Measurements from ENCODE around the gene ZNF844.
"Not testable (repeated sequence)": the region's sequence is repeated elsewhere in the genome, so short reads cannot be mapped to it uniquely, and the experiment has no call there.

The ZNF844 gene

GRCh38 chr19:12092065-12092867, 27.7 kb downstream of the ZNF844 start:
- DNase-seq (ENCODE audit: low spot score): peak; percentile 31

GRCh38 chr19:12092956-12093355, 28.4 kb downstream of the ZNF844 start:
- no peak for DNase-seq (ENCODE audit: low spot score)

- DNase-seq (ENCODE audit: low spot score): no peak
Observed at GRCh38 chr19:12093777-12094176, 29.2 kb downstream of the ZNF844 start.

DNA sequence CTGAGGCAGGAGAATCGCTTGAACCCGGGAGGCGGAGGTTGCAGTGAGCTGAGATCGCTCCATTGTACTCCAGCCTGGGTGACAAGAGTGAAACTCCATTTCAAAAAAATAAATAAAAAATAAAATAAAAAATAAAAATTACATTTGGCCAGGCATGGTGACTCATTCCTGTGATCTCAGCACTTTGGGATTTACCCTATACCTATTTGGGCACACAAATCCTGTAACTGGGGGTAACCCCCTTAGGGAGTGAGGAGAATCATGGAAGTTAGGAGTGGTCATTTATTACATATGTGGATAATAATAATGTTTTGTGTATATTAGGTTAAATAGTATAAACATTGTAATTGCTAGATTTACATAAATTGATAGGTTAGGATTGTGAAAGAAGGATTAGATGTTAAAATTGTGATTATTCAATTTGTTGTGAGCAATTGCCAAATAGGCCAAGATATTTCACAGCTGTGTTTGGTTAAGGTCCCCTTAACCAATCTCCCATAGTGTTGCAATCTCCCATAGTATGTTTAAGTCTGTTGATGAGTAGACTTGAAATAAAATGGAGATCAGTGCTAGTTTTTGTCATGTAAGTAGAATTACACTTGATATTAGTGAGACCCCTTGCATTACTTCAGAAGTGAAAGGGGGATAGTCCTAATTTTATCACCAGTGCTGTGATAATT, 30.7 kb downstream of the ZNF844 start:
- DNase-seq (ENCODE audit: low spot score): no peak

DNA sequence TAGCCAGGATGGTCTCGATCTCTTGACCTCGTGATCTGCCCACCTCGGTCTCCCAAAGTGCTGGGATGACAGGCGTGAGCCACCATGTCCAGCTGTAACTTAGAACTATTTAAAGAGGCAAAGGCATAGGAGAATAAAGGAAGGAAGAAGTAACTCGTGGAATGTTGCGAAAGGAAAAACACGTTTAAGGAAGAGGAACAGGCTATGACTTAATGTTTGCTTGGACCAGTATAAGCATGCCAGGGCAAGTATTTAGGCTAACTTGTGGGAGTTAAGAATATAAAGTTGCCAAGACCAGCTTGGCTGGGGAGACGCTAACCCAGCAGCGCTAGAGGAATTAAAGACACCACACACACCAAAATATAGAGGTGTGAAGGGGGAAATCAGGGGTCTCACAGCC, 33.5 kb downstream of the ZNF844 start:
- DNase-seq (ENCODE audit: low spot score): no peak

DNA sequence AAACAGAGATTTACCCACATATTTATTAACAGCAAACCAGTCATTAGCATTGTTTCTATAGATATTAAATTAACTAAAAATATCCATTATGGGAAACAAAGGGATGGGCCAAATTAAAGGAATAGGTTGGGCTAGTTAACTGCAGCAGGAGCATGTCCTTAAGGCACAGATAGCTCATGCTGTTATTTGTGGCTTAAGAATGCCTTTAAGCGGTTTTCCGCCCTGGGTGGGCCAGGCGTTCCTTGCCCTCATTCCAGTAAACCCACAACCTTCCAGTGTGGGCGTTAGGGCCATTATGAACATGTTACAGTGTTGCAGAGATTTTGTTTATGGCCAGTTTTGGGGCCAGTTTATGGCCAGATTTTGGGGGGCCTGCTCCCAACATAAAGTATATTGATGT, 39.4 kb downstream of the ZNF844 start:
- DNase-seq (ENCODE audit: low spot score): not testable (repeated sequence)

DNA sequence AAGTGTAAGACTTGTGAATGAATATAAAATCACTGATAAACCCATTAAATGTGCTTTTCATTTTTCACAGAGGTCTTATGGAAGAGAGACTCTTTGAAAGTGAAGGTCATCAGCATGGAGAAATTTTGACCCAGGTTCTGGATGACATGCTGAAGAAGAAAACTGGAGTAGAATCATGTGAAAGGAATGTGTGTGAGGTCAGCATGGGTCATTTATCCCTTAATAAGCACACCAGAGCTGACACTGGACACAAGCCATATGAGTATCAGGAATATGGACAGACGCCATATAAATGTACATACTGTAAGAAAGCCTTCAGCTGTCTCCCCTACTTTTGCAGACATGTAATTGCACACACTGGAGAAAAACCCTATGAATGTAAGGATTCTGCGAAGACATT, 46.6 kb downstream of the ZNF844 start:
- no peak for DNase-seq (ENCODE audit: low spot score)

GRCh38 chr19:12111943-12112637, 47.6 kb downstream of the ZNF844 start:
- no peak for DNase-seq (ENCODE audit: low spot score)

- no peak for DNase-seq (ENCODE audit: low spot score)
Observed at GRCh38 chr19:12112701-12113100, 48.2 kb downstream of the ZNF844 start.

GRCh38 chr19:12113121-12113520, 48.6 kb downstream of the ZNF844 start:
- no peak for DNase-seq (ENCODE audit: low spot score)

GRCh38 chr19:12117201-12117970, 52.9 kb downstream of the ZNF844 start:
- no peak for DNase-seq (ENCODE audit: low spot score)

DNA sequence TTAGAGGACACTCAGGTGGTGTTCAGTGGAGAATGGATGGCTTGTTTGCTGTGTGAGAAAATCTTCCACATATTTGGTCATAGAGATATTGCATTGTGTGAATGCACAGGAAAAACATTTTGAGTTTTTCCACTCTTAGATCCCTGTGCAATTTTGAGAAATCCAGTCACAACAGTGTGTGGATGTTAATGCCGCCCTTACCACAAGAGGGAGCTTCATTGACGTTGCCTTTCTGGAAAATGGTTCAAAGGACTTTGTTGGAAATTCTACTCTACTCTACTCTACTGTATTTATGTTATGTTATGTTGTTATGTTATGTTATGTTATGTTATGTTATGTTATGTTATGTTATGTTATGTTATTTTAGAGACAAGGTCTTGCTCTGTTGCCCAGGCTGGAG, 62.2 kb downstream of the ZNF844 start:
- DNase-seq (ENCODE audit: low spot score): peak; percentile 19

Measured in CD4-positive, alpha-beta T cell treated with Interleukin-15 for 4 hours (primary cell).